ENCODE results near the gene WSCD2.

WSCD2 gene

DNA sequence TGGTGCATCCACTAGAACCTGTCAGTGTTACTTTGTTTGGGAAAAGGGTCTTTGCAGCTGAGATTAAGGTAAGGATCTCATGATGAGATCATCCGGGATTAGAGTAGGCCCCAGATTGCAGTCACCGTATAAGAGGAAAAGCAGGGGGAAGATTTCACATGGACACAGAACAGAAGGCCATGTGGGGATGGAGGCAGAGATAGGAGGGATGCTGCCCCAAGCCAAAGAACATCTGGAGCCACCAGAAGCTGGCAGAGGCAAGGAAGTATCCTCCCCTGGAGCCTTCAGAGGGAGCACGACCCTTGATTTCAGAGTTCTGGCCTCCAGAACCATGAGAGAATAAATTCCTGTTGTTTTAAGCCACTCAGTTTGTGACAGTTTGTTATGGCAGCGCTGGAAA is 170.4 kb downstream of the WSCD2 start:
- H3K4me1 ChIP-seq (ENCODE audit: control insufficient read depth in 1 of 2, insufficient read depth in 1 of 2, low read depth in 1 of 2, low read length in 1 of 2) = no peaks in the 10 kb centered on the region
- TF ChIP-seq, protein P1, sequence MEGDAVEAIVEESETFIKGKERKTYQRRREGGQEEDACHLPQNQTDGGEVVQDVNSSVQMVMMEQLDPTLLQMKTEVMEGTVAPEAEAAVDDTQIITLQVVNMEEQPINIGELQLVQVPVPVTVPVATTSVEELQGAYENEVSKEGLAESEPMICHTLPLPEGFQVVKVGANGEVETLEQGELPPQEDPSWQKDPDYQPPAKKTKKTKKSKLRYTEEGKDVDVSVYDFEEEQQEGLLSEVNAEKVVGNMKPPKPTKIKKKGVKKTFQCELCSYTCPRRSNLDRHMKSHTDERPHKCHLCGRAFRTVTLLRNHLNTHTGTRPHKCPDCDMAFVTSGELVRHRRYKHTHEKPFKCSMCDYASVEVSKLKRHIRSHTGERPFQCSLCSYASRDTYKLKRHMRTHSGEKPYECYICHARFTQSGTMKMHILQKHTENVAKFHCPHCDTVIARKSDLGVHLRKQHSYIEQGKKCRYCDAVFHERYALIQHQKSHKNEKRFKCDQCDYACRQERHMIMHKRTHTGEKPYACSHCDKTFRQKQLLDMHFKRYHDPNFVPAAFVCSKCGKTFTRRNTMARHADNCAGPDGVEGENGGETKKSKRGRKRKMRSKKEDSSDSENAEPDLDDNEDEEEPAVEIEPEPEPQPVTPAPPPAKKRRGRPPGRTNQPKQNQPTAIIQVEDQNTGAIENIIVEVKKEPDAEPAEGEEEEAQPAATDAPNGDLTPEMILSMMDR (IDR thresholded peaks at IDR 0.05) = no peak
- H3K4me3 ChIP-seq (ENCODE audit: low read depth in 1 of 2, low read length in 1 of 2) = no peak overlapping the region
- H3K27ac ChIP-seq = no peak overlapping the region
- H3K9me3 ChIP-seq = no peaks in the 10 kb centered on the region
- no peaks in the 10 kb centered on the region for H3K36me3 ChIP-seq
- no peaks in the 10 kb centered on the region for H3K27me3 ChIP-seq
